Thoracic aorta (tissue), 2 donors: ENCODE measurements around the gene ANKRD28. TPM values are rescaled to one million over a fixed set of nuclear protein-coding genes. Genes with fewer than 3 reads are reported as not detected.

ENCODE experiments used
- ATAC-seq: fragments of 150-250 bp; one replicate; pipeline ENCODE4 v1.8.0; 2017; ENCODE audit warnings: low read depth; ENCODE audit not compliant: insufficient number of reproducible peaks, low FRiP score
- DNase-seq: peaks from one replicate; pipeline ENCODE4 v3.0.0-alpha.2; 2020; ENCODE audit warnings: low spot score
- H3K27ac ChIP-seq, 2 donors: fragments of 200-600 bp; sonication (generic); 1 replicate in 1 of 2; 2 replicates in 1 of 2; pipeline ENCODE4 v1.5.1; 2016; ENCODE audit warnings: mild to moderate bottlenecking in 2 of 2, moderate library complexity in 2 of 2
- H3K27me3 ChIP-seq: fragments of 200-600 bp; sonication (generic); replicated peaks from 2 replicates; pipeline ENCODE4 v1.6.0; 2016; ENCODE audit warnings: mild to moderate bottlenecking; ENCODE audit not compliant: insufficient read depth
- H3K36me3 ChIP-seq: fragments of 200-600 bp; sonication (generic); one replicate; pipeline ENCODE4 v1.5.1; 2016
- H3K4me1 ChIP-seq, 2 donors: fragments of 200-600 bp; sonication (generic); 1 replicate in 1 of 2; 2 replicates in 1 of 2; pipeline versions ENCODE4 v1.5.1 to v1.6.0; 2016; ENCODE audit warnings: low read depth in 2 of 2, mild to moderate bottlenecking in 1 of 2; ENCODE audit not compliant: control insufficient read depth in 1 of 2
- H3K4me3 ChIP-seq: fragments of 200-600 bp; sonication (generic); 2 replicates; pipeline ENCODE4 v1.5.1; 2016; ENCODE audit warnings: mild to moderate bottlenecking
- H3K9me3 ChIP-seq: fragments of 200-600 bp; sonication (generic); 2 replicates; pipeline ENCODE4 v1.5.1; 2016
- CTCF ChIP-seq: fragments of 200-600 bp; sonication (generic); IDR thresholded peaks from one replicate; pipeline ENCODE4 v1.5.1; 2019; ENCODE audit warnings: antibody characterized with exemption
- total RNA-seq, 2 donors: library from RNA; depleted of rRNA; stranded (reverse); fragments of >200 nt; gene quantifications; one replicate each; pipeline versions ENCODE4 v1.1.0 to v1.2.3, GENCODE V29; 2016

Gene ANKRD28
- total RNA-seq, 2 donors from 2014 or later = 42.5 to 60.2 TPM

GRCh38 chr3:15839568-15839967, 41.8 kb upstream of the ANKRD28 start:
- Histone ChIP-seq H3K4me3 (no peak overlapping the region), H3K27me3 (no peaks in the 10 kb centered on the region), H3K27ac (no peak overlapping the region), H3K36me3 (no peaks in the 10 kb centered on the region), H3K4me1 (no peaks in the 10 kb centered on the region), H3K9me3 (peaks cover 4% of the 10 kb centered on the region)
- DNase-seq = no peak
- TF ChIP-seq CTCF = no peak
- no peak for ATAC-seq

- DNase-seq (no peak), ATAC-seq (no peak)
- no peak for TF ChIP-seq CTCF
Observed at GRCh38 chr3:15831927-15832326, 34.1 kb upstream of the ANKRD28 start.

GRCh38 chr3:15825016-15825415, 27.2 kb upstream of the ANKRD28 start:
- Histone ChIP-seq H3K27me3 (no peaks in the 10 kb centered on the region), H3K9me3 (no peaks in the 10 kb centered on the region), H3K4me3 (no peak overlapping the region), H3K36me3 (no peaks in the 10 kb centered on the region), H3K27ac (no peak overlapping the region), H3K4me1 (peaks cover 7 to 31% of the 10 kb centered on the region in 2 donors)
- no peak for DNase-seq
- ATAC-seq = no peak
- no peak for TF ChIP-seq CTCF

More at GRCh38 chr3:15831927-15832326, 34.1 kb upstream of the ANKRD28 start:
- Histone ChIP-seq H3K27ac (no peak overlapping the region), H3K9me3 (no peaks in the 10 kb centered on the region), H3K4me1 (peaks cover 0 to 16% of the 10 kb centered on the region in 2 donors), H3K36me3 (no peaks in the 10 kb centered on the region), H3K27me3 (no peaks in the 10 kb centered on the region), H3K4me3 (no peak overlapping the region)

GRCh38 chr3:15823092-15823491, 25.3 kb upstream of the ANKRD28 start:
- H3K27me3 ChIP-seq = no peaks in the 10 kb centered on the region
- H3K4me1 ChIP-seq = peaks cover 7 to 27% of the 10 kb centered on the region in 2 donors
- H3K27ac ChIP-seq = no peak overlapping the region
- no peak overlapping the region for H3K4me3 ChIP-seq
- ATAC-seq = no peak
- DNase-seq = no peak
- no peaks in the 10 kb centered on the region for H3K36me3 ChIP-seq
- no peak for TF ChIP-seq CTCF
- no peaks in the 10 kb centered on the region for H3K9me3 ChIP-seq

GRCh38 chr3:15822281-15822680, 24.5 kb upstream of the ANKRD28 start:
- no peak for ATAC-seq
- Histone ChIP-seq H3K36me3 (no peaks in the 10 kb centered on the region), H3K27me3 (no peaks in the 10 kb centered on the region), H3K9me3 (no peaks in the 10 kb centered on the region), H3K4me3 (no peak overlapping the region), H3K27ac (no peak overlapping the region), H3K4me1 (peaks cover 7 to 27% of the 10 kb centered on the region in 2 donors)
- TF ChIP-seq CTCF = no peak
- no peak for DNase-seq
